KG1 (cell line): Measurements from ENCODE around the gene PCSK9.

Experiments
- DNase-seq: peaks from one replicate; lab custom pipeline; 2025; lab: John Stamatoyannopoulos, UW

The PCSK9 gene

GRCh38 chr1:55060133-55060999, 21.0 kb downstream of the PCSK9 start:
- DNase-seq = no peak

DNA sequence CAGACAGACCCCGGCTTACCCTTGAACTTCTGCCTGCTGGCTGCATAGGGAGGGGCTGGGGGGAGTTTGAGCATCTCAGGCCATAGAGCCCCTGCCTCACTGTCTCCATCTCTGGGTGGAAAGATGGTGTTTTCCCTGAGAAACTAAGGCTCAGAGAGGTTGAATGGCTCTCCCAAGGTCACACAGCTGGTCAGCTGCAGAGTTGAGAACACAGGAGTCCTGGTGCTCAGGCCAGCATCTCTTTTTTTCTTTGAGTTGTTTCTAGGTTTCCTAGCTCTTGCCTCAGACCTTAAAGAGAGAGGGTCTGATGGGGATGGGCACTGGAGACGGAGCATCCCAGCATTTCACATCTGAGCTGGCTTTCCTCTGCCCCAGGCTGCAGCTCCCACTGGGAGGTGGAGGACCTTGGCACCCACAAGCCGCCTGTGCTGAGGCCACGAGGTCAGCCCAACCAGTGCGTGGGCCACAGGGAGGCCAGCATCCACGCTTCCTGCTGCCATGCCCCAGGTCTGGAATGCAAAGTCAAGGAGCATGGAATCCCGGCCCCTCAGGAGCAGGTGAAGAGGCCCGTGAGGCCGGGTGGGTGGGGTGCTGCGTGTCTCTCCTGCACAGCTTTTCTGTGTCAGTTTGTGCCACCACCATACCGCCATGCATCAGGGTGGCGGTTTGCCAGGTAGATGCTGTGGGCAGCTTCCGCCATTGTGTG, 21.8 kb downstream of the PCSK9 start:
- no peak for DNase-seq

DNA sequence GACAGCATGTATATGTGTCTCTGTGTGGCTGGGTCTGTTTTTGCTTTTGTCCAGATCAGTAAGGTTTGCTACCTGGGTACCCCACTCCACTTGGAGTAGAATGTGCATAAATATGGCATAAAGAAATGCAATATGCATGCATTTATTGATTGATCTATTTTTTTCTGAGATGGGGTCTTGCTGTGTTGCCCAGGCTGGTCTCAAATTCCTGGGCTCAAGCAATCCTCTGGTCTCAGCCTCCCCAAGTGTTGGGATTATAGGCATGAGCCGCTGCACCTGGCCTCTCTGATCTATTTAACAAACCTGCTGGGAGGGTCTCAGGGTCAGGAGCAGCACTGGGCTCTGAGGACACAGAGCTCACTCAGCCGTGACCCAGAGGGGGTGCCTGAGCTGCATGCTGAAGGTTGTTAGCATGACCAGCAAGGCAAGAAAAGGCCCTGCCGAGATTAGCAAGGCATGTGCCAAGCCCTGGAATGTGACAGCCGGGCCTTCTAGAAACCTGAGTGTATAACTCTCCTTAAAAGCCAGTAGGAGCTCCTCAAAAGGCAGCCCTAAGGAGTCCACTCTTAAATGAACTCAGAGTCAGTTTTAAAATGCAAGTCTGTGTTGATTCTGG, 22.5 kb downstream of the PCSK9 start:
- no peak for DNase-seq

GRCh38 chr1:55062801-55063576, 23.6 kb downstream of the PCSK9 start:
- no peak for DNase-seq

DNA sequence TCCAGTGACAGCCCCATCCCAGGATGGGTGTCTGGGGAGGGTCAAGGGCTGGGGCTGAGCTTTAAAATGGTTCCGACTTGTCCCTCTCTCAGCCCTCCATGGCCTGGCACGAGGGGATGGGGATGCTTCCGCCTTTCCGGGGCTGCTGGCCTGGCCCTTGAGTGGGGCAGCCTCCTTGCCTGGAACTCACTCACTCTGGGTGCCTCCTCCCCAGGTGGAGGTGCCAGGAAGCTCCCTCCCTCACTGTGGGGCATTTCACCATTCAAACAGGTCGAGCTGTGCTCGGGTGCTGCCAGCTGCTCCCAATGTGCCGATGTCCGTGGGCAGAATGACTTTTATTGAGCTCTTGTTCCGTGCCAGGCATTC, 24.2 kb downstream of the PCSK9 start:
- no peak for DNase-seq

DNA sequence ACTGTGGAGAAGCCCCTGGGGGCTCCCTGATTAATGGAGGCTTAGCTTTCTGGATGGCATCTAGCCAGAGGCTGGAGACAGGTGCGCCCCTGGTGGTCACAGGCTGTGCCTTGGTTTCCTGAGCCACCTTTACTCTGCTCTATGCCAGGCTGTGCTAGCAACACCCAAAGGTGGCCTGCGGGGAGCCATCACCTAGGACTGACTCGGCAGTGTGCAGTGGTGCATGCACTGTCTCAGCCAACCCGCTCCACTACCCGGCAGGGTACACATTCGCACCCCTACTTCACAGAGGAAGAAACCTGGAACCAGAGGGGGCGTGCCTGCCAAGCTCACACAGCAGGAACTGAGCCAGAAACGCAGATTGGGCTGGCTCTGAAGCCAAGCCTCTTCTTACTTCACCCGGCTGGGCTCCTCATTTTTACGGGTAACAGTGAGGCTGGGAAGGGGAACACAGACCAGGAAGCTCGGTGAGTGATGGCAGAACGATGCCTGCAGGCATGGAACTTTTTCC, 24.8 kb downstream of the PCSK9 start:
- DNase-seq = no peak

DNA sequence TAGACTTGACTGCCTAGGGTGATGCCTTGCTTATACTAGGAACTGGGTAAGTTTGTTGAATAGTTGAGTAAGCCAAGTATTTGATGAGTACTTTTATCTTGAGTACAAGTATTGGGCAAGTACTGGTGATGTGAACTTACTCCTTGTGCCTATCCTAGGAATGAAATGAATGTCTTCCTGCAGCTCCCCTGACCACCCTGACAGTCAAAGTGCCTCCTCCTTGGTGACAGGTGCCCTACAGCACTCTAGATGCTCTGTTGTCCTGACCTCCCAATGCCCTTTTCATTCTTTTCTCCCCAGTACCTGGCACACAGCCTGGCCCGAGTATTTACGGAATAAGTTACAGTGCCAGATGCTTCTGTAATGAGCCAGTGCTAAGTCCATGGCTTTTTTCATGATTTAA, 25.5 kb downstream of the PCSK9 start:
- no peak for DNase-seq

- no peak for DNase-seq
These were observed 26.3 kb downstream of the PCSK9 start for GRCh38 chr1:55065648-55066047.

DNA sequence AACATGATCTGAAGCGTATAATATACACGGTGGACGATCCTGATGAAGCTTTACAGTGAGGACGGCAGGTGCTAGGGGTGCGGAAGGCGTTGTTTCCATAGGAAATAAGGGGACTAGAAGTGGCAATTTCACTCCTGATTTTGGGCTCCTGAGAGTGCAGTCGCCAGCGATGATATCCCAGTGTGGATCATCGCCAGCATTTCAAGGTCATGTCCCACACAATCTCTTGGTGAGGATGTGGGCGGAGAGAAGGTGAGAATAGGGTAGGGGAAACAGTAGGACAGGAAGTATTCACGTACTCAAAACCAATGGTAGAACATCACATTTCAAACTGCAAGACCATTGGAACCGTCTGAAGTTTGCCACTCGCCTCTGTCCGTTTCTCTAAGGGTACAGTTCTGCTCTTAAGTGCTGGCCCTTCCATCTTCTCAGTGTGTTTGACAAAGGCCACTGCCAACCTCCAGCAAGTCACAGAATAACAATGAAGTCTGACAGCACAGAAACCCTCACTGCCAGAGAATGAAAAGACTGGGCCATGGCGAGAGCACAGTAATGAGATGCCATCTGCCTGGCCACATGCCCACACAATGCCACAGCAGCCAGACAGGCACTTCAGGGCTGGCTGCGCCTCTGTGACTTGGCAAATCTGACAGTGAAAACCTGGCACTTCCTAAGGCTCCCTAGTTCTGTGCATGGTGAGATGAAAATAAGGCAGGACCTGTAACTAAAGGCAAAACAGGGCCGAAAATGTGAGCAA, 27.9 kb downstream of the PCSK9 start:
- DNase-seq = no peak

GRCh38 chr1:55067914-55068313, 28.6 kb downstream of the PCSK9 start:
- no peak for DNase-seq

DNA sequence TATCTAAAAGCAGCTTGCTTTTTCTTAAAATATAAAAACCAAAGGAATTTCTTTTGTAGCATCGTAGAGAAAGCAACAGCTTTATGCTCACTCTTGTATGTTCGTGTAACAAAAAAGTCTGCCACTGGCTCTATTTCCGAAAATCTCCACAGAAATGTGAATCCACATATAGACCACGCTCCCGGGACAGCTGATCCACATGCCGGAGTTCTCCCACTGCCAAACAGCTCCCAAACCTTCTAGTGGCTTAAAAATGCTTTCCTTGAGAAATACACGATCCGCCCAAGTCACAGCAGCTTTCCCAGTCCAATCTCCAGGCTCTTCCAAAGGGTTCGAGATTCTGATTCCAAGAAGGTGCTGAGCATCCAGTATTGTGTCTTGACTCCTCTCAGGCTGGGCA, 29.3 kb downstream of the PCSK9 start:
- no peak for DNase-seq

- DNase-seq = no peak
These were observed 29.9 kb downstream of the PCSK9 start for GRCh38 chr1:55069280-55069679.

- no peak for DNase-seq
These were observed 31.2 kb downstream of the PCSK9 start for GRCh38 chr1:55070293-55071164.

DNA sequence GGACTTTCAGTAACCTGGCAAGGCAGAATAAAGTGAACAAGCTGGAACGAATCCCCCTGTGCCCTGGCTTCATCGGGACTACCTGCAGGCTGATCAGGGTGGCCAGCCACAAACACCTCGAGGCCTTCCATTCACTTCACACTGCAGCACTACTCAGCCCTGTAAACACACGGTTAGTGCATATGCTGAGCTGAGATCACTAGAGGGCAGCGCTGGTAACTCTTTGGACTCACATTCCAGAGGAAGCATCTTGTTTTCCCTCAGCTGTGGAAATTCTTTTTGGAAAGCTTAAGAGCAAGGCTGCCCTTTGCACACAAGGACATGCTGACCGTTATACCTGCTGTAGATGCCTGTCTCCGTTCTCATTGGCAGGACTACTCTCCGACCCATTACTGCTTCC, 32.1 kb downstream of the PCSK9 start:
- no peak for DNase-seq

GRCh38 chr1:55073187-55073916, 34.0 kb downstream of the PCSK9 start:
- DNase-seq = no peak

DNA sequence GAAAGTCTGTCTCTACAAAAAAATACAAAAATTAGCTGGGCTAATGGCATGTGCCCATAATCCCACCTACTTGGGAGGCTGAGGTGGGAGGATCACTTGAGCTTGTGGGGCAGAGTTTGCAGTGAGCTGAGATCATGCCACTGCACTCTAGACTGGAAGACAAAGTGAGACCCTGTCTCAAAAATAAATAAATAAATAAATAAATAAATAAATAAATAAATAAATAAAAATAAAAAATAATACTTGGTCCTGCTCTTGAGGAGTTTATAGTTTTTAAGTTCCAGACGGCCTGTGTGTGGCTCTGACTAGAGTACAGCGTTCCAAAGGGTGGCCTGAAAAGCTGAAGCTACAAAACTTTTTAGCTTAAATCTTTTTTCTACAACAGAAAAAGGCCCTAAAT, 35.1 kb downstream of the PCSK9 start:
- DNase-seq = no peak

DNA sequence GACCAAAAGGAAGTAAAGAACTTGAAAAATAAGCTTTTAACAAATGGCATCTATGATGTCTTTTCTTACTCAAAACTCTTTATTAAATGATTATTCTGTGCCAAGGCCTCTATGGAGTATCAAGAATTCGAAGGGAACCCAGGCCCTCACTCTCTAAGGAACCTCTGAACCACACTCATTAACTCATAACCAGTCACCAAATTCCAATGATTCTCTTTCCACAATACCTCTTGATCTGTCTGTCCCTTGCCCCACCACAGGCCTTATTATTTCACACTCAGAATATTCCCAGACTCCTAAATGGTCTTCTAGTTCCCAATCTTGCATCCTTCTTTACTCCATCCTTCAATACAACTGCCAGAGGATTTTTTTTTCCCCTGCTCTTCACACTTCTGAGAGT, 37.0 kb downstream of the PCSK9 start:
- DNase-seq = no peak

DNA sequence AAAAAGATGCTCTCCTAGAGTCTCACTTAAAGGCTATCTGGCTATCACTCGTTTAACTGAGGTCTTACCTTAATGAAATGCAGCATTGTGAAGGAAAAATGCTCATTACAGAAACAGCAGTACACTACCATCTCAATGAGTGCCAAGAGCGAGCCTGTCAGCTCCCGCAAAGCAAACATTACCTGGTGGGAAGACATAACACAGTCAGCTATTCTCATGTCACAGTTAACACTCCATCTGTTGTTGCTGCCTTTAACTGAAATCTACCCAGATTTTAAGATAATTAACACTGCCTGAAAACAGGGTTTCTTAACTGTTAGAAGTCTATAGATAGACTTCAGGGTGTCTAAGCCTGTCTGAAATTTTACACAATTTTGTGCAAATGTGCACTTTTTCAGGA, 39.1 kb downstream of the PCSK9 start:
- DNase-seq = no peak

DNA sequence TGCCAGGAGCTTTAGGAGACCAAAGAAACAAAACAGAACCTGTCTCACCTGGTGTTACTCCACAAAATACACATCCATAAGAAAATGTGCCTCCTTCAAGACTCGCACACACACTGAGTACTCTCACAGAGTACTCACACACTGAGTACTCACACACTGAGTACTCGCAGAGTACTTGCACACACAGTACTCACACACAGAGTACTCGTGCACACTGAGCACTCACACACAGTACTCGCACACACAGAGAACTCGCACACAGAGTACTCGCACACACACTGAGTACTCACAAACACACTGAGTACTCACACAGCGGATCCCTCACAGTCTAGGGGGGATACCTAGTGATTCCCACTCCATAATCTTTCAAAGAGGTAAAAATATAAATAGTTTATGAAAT, 40.3 kb downstream of the PCSK9 start:
- no peak for DNase-seq
